Neuronal stem cell (in vitro differentiated cells): Measurements from ENCODE around the gene DLD.

Experiments
- DNase-seq: peaks from one replicate; pipeline ENCODE4 v3.0.0-alpha.2; 2013; ENCODE audit warnings: low spot score
- H2AFZ ChIP-seq: one replicate; pipeline ENCODE4 v1.6.1; 2013; ENCODE audit warnings: mild to moderate bottlenecking, low read length, inconsistent platforms
- H2AK5ac ChIP-seq: 2 replicates; pipeline ENCODE4 v1.6.1; 2013; ENCODE audit warnings: low read depth, mild to moderate bottlenecking, inconsistent platforms, low read length, moderate library complexity, mixed read lengths
- H2BK120ac ChIP-seq: 2 replicates; pipeline ENCODE4 v1.6.1; 2013; ENCODE audit warnings: low read depth, mild to moderate bottlenecking, inconsistent platforms, low read length, moderate library complexity, mixed read lengths
- H2BK12ac ChIP-seq: one replicate; pipeline ENCODE4 v1.6.1; 2013; ENCODE audit warnings: low read length, inconsistent platforms
- H2BK15ac ChIP-seq: 2 replicates; pipeline ENCODE4 v1.6.1; 2013; ENCODE audit warnings: mild to moderate bottlenecking, low read length, inconsistent platforms, mixed read lengths
- H2BK5ac ChIP-seq: one replicate; pipeline ENCODE4 v1.6.1; 2013; ENCODE audit warnings: inconsistent platforms, mild to moderate bottlenecking, low read length, moderate library complexity
- H3K14ac ChIP-seq: one replicate; pipeline ENCODE4 v1.6.1; 2013; ENCODE audit warnings: low read length, inconsistent platforms
- H3K18ac ChIP-seq: 2 replicates; pipeline ENCODE4 v1.6.1; 2013; ENCODE audit warnings: low read length, inconsistent platforms
- H3K23ac ChIP-seq: 2 replicates; pipeline ENCODE4 v1.6.1; 2013; ENCODE audit warnings: low read depth, mild to moderate bottlenecking, mixed read lengths, low read length, inconsistent platforms; ENCODE audit not compliant: poor library complexity
- H3K27ac ChIP-seq: replicated peaks from 3 replicates; pipeline ENCODE4 v1.5.1; 2013; ENCODE audit warnings: low read length, inconsistent platforms
- H3K27me3 ChIP-seq, 3 experiments: 2 replicates each; pipeline ENCODE4 v1.6.1; 2013; ENCODE audit warnings: low read length in 3 of 3, mild to moderate bottlenecking in 2 of 3, inconsistent platforms in 1 of 3, low read depth in 1 of 3, mixed read lengths in 1 of 3, moderate library complexity in 1 of 3; ENCODE audit not compliant: control insufficient read depth in 3 of 3, insufficient read depth in 3 of 3
- H3K36me3 ChIP-seq, 2 donors: replicated peaks in 1 of 2; 2 replicates each; pipeline ENCODE4 v1.6.1; 2013; ENCODE audit warnings: low read length in 2 of 2; ENCODE audit not compliant: control insufficient read depth in 2 of 2, insufficient read depth in 2 of 2
- H3K4ac ChIP-seq: 2 replicates; pipeline ENCODE4 v1.6.1; 2013; ENCODE audit warnings: inconsistent platforms, mild to moderate bottlenecking, low read length, moderate library complexity
- H3K4me1 ChIP-seq, 2 donors: 1 replicate in 1 of 2; 2 replicates in 1 of 2; pipeline ENCODE4 v1.6.1; 2013; ENCODE audit warnings: low read length in 2 of 2, low read depth in 1 of 2; ENCODE audit not compliant: control insufficient read depth in 2 of 2, insufficient read depth in 1 of 2
- H3K4me2 ChIP-seq: one replicate; pipeline ENCODE4 v1.6.1; 2013; ENCODE audit warnings: mild to moderate bottlenecking, low read length, inconsistent platforms; ENCODE audit not compliant: insufficient read depth, poor library complexity, severe bottlenecking
- H3K4me3 ChIP-seq, 2 donors: 2 replicates each; pipeline ENCODE4 v1.5.1; 2013; ENCODE audit warnings: low read length in 2 of 2, mild to moderate bottlenecking in 2 of 2, inconsistent platforms in 1 of 2, moderate library complexity in 1 of 2
- H3K79me1 ChIP-seq: one replicate; pipeline ENCODE4 v1.6.1; 2013; ENCODE audit warnings: low read depth, mild to moderate bottlenecking, inconsistent platforms, low read length, moderate library complexity
- H3K9ac ChIP-seq: one replicate; pipeline ENCODE4 v1.6.1; 2013; ENCODE audit warnings: mild to moderate bottlenecking, low read depth, low read length, inconsistent platforms; ENCODE audit not compliant: poor library complexity
- H3K9me3 ChIP-seq, 2 donors: replicated peaks in 1 of 2; 2 replicates each; pipeline versions ENCODE3 to v1.6.1; 2013; ENCODE audit warnings: low read length in 2 of 2, mild to moderate bottlenecking in 2 of 2, inconsistent platforms in 1 of 2, low read depth in 1 of 2, mixed read lengths in 1 of 2, moderate library complexity in 1 of 2; ENCODE audit not compliant: control insufficient read depth in 2 of 2, insufficient read depth in 1 of 2
- H4K8ac ChIP-seq: one replicate; pipeline ENCODE4 v1.6.1; 2013; ENCODE audit warnings: low read depth, mild to moderate bottlenecking, inconsistent platforms, low read length, moderate library complexity
- H4K91ac ChIP-seq: one replicate; pipeline ENCODE4 v1.6.1; 2013; ENCODE audit warnings: low read length, low read depth, mild to moderate bottlenecking, inconsistent platforms; ENCODE audit not compliant: poor library complexity
- WGBS, 2 donors: extraction: QIAGEN DNeasy Blood & Tissue Kit; methylation state at CpG; one replicate each; pipeline ENCODE4 v1.1.7; 2013; ENCODE audit warnings: missing lambda C conversion rate in 2 of 2, mixed read lengths in 1 of 2; ENCODE audit not compliant: insufficient read length in 2 of 2, insufficient replicate concordance in 1 of 2; ENCODE audit errors: extremely low coverage in 2 of 2; 5-methylcytosine and 5-hydroxymethylcytosine counted together

DLD gene

DNA sequence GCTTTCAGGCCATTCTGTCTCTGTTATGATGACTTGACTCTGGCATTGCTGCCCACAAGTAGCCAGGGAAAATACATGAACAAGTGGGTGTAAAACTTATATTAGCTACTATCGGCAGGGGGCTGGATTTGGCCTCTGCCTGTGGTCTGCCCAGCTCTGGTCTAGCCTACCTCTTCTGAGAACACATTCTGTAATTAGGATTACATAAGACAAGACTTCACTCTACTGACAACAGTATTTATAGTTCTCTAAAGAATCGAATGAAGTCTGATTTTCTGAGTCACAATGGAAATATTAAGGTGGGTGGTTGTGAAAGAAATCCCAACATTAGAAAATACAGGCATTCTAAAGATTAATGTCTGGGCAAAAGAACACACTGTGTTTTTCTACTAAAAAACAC, 55.5 kb downstream of the DLD start:
- no peak overlapping the region for H3K14ac ChIP-seq
- no peak overlapping the region for H4K91ac ChIP-seq
- no peak overlapping the region for H3K23ac ChIP-seq
- H2AK5ac ChIP-seq, result no peak overlapping the region
- no peak overlapping the region for H3K18ac ChIP-seq
- no peaks in the 10 kb centered on the region for H3K9me3 ChIP-seq
- H2BK5ac ChIP-seq, result no peak overlapping the region
- no peak overlapping the region for H3K9ac ChIP-seq
- H3K79me1 ChIP-seq, result no peaks in the 10 kb centered on the region
- WGBS, 2 donors, result no CpG with 5 or more reads among the region's 2 CpGs
- H4K8ac ChIP-seq, result no peak overlapping the region
- peaks cover 8 to 56% of the 10 kb centered on the region in 2 donors for H3K36me3 ChIP-seq
- no peak overlapping the region for H2BK12ac ChIP-seq
- no peak overlapping the region for H3K4ac ChIP-seq
- peaks cover 12 to 20% of the 10 kb centered on the region in 2 donors for H3K4me1 ChIP-seq
- H3K27me3 ChIP-seq, result no peaks in the 10 kb centered on the region
- H3K27ac ChIP-seq, result no peak overlapping the region
- H2BK15ac ChIP-seq, result no peak overlapping the region
- no peak overlapping the region for H3K4me3 ChIP-seq
- H2BK120ac ChIP-seq, result no peak overlapping the region
- H3K4me2 ChIP-seq, result no peak overlapping the region
- no peak for DNase-seq
- no peak overlapping the region for H2AFZ ChIP-seq

DNA sequence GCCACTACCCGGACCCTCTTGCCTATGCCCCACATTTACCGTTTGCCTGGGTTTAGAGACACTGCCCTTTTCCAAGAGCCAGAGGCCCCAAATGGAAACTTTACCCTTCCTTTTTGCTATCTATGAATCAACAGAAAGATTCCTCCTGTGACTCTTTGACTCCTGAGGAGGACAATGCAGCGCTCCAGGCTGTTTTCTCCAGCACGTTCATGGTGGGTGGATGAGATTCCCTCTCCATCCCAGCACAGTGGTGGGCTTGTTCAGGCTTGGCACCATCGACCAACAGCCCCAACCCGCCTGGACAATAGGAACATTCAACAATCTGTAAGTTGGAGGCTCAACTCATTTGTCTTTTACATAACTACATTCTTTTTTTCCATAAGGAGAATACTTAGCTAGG, 55.9 kb downstream of the DLD start:
- H3K4me2 ChIP-seq, result no peak overlapping the region
- DNase-seq, result no peak
- H3K4me1 ChIP-seq, result peaks cover 17 to 20% of the 10 kb centered on the region in 2 donors
- no peak overlapping the region for H3K14ac ChIP-seq
- no peak overlapping the region for H3K4ac ChIP-seq
- no peak overlapping the region for H2AFZ ChIP-seq
- H2BK15ac ChIP-seq, result no peak overlapping the region
- no peak overlapping the region for H3K9ac ChIP-seq
- H3K4me3 ChIP-seq, result no peak overlapping the region
- H3K27me3 ChIP-seq, result no peaks in the 10 kb centered on the region
- no peak overlapping the region for H3K27ac ChIP-seq
- no peak overlapping the region for H2AK5ac ChIP-seq
- no CpG with 5 or more reads among the region's 6 CpGs for WGBS, 2 donors
- H4K8ac ChIP-seq, result no peak overlapping the region
- no peak overlapping the region for H2BK5ac ChIP-seq
- H3K9me3 ChIP-seq, result no peaks in the 10 kb centered on the region
- no peak overlapping the region for H2BK12ac ChIP-seq
- H4K91ac ChIP-seq, result no peak overlapping the region
- H3K79me1 ChIP-seq, result no peaks in the 10 kb centered on the region
- H3K18ac ChIP-seq, result no peak overlapping the region
- no peak overlapping the region for H2BK120ac ChIP-seq
- H3K36me3 ChIP-seq, result peaks cover 11 to 60% of the 10 kb centered on the region in 2 donors
- H3K23ac ChIP-seq, result no peak overlapping the region

DNA sequence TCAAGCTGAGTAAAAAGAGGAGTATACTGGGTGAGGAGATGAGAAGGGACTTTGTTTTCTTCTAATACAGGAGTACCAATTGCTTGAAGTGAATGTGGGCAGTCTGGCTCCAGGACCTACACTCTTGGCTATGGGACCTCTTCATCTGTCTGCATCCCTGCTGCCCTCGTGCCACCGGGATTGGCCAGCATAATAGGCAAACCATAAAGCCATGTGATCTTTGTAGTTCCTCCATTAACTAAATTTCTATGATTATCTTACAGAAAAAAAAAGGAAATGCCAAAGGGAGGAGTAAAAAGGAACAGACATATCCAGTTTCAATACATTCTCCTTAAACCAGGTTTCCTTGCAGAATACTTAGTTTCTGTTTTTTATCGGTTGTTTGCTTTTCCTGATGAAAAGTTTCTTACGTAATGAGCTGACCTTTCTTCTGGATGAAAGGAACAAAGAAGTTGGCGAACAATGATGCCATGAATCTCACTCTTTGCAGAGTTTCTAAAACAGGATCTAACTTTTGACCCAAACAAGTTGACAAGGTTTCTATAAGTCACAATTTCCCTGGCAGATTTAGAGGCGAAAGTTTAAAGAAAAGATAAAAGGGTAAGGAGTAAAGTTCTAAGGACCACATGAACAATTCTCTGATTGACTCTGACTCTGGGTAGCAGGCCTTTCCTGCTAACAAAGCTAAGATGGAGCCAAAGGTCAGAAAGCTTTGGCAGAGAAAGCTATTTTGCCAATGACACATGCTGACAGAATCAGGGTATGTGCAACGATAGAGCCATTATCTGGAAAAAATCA, 57.9 kb downstream of the DLD start:
- Histone ChIP-seq H3K79me1 (no peaks in the 10 kb centered on the region), H3K4me2 (no peak overlapping the region), H3K9ac (no peak overlapping the region), H2AK5ac (no peak overlapping the region), H3K36me3 (peaks cover 9 to 61% of the 10 kb centered on the region in 2 donors), H4K91ac (no peak overlapping the region), H3K9me3 (no peaks in the 10 kb centered on the region), H2BK120ac (no peak overlapping the region), H3K27ac (peak overlapping the region; percentile 69), H3K14ac (no peak overlapping the region), H3K4me3 (no peak overlapping the region), H2BK5ac (no peak overlapping the region), H4K8ac (no peak overlapping the region), H3K27me3 (no peaks in the 10 kb centered on the region), H3K23ac (no peak overlapping the region), H3K18ac (no peak overlapping the region), H2BK15ac (no peak overlapping the region), H2AFZ (peak overlapping the region; percentile 54), H3K4ac (no peak overlapping the region), H3K4me1 (peaks cover 22 to 25% of the 10 kb centered on the region in 2 donors), H2BK12ac (no peak overlapping the region)
- DNase-seq, result no peak
- WGBS, 2 donors, result no CpG with 5 or more reads among the region's 7 CpGs

DNA sequence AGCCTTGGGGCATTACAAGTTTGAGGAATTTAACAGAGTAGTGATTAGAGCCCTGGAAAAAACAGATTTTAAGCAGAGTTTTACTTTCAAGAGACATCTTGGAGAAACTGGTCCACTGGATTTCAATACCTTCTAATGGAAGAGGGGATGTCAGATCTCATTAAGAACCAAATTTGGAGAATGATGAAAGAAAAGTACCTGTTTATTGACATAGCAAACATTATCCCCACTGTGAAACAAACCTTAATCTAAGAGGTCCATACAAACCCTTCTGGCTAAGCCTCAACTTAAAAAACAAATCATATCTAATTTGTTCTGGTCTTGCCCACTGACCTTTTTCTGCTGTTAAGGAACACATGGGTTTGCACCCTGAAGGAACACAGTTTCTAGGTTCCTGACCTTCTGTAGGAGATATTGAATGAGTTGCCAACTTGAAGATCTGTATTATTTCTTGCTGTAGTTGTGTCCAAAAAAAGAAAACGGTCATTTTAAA, 58.5 kb downstream of the DLD start:
- H3K27me3 ChIP-seq, result no peaks in the 10 kb centered on the region
- H3K4me1 ChIP-seq, result peaks cover 22 to 27% of the 10 kb centered on the region in 2 donors
- no peak overlapping the region for H2AK5ac ChIP-seq

More for the DNA sequence above, 58.5 kb downstream of the DLD start:
- no peak overlapping the region for H3K4me3 ChIP-seq
- H3K36me3 ChIP-seq, result peaks cover 9 to 59% of the 10 kb centered on the region in 2 donors
- no peak overlapping the region for H4K8ac ChIP-seq
- H3K4me2 ChIP-seq, result no peak overlapping the region
- no peak overlapping the region for H2BK15ac ChIP-seq
- no peak overlapping the region for H3K14ac ChIP-seq
- H4K91ac ChIP-seq, result no peak overlapping the region
- peak overlapping the region; percentile 54 for H2AFZ ChIP-seq
- H3K18ac ChIP-seq, result no peak overlapping the region
- H2BK120ac ChIP-seq, result no peak overlapping the region
- WGBS, 2 donors, result no CpG with 5 or more reads among the region's 1 CpG
- H3K79me1 ChIP-seq, result no peaks in the 10 kb centered on the region
- H2BK5ac ChIP-seq, result no peak overlapping the region
- H3K27ac ChIP-seq, result peak overlapping the region; percentile 69
- H2BK12ac ChIP-seq, result no peak overlapping the region
- no peak overlapping the region for H3K4ac ChIP-seq
- no peaks in the 10 kb centered on the region for H3K9me3 ChIP-seq
- DNase-seq, result no peak
- H3K9ac ChIP-seq, result no peak overlapping the region
- H3K23ac ChIP-seq, result no peak overlapping the region
